ENCODE results near the gene OPCML.

OPCML gene

DNA sequence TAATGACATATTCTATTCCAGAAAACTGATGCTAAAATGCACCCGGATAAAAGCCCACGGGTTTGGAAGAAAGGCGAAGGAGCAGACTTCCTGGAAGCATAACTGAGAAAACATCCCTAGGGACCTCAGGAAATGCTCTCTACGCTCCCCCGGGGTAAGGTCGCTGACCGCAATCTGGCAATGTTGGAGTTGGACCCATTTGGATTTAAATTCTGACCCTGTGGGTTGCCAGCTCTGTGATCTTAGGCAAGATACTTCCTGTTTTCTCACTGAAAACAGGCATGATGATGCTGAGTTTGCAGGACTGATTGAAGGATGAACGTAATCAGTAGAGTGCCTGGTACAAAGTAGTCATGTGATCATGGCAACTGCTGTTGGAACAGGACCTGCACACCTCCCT lies 1107.9 kb downstream of the OPCML start:
- ATAC-seq: no peak
- no peak for TF ChIP-seq GLIS3 (CRISPR knock-in tag; IDR thresholded peaks at IDR 0.05)
- no peak for TF ChIP-seq ARNTL (CRISPR knock-in tag; IDR thresholded peaks at IDR 0.05; ENCODE audit: borderline replicate concordance, low read depth)
- no peak for TF ChIP-seq ZC3H10 (CRISPR knock-in tag; IDR thresholded peaks at IDR 0.05)

- TF ChIP-seq ISL1 (CRISPR knock-in tag; IDR thresholded peaks at IDR 0.05): no peak
- ATAC-seq: no peak
Observed at GRCh38 chr11:132423266-132423665, 1109.0 kb downstream of the OPCML start.

DNA sequence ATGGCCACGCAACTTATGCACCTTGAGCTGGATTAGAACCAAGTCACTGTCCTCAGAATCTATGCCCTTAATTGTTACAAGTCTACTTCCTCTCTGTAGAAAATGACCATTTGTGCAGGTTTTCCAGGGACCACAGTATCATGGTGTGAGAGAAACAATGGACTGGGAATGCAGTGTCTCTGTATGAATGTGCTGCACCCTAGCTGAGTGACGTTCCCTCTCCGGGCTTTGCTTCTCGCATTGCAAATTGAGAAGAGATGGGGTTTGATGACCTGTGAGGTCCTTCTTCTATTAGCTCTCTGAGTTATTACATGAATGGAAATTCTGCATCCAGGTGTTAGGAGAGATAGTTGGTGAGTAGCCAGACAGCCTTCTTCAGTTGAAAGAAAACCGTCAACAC lies 1109.6 kb downstream of the OPCML start:
- no peak for TF ChIP-seq ARNTL (CRISPR knock-in tag; IDR thresholded peaks at IDR 0.05; ENCODE audit: borderline replicate concordance, low read depth)
- no peak for TF ChIP-seq TOX (CRISPR knock-in tag; IDR thresholded peaks at IDR 0.05; ENCODE audit: borderline replicate concordance)
- TF ChIP-seq ZNF565 (CRISPR knock-in tag; conservative IDR thresholded peaks at IDR 0.05; ENCODE audit: low read depth): no peak
- no peak for TF ChIP-seq ZFP3 (CRISPR knock-in tag; IDR thresholded peaks at IDR 0.05)
- no peak for TF ChIP-seq ZNF70 (CRISPR knock-in tag; IDR thresholded peaks at IDR 0.05)
- TF ChIP-seq, protein P1, sequence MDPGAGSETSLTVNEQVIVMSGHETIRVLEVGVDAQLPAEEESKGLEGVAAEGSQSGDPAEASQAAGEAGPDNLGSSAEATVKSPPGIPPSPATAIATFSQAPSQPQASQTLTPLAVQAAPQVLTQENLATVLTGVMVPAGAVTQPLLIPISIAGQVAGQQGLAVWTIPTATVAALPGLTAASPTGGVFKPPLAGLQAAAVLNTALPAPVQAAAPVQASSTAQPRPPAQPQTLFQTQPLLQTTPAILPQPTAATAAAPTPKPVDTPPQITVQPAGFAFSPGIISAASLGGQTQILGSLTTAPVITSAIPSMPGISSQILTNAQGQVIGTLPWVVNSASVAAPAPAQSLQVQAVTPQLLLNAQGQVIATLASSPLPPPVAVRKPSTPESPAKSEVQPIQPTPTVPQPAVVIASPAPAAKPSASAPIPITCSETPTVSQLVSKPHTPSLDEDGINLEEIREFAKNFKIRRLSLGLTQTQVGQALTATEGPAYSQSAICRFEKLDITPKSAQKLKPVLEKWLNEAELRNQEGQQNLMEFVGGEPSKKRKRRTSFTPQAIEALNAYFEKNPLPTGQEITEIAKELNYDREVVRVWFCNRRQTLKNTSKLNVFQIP (CRISPR knock-in tag; IDR thresholded peaks at IDR 0.05; ENCODE audit: borderline replicate concordance, low read depth): no peak
- TF ChIP-seq CSDC2 (CRISPR knock-in tag; IDR thresholded peaks at IDR 0.05): no peak
- TF ChIP-seq, protein P2, sequence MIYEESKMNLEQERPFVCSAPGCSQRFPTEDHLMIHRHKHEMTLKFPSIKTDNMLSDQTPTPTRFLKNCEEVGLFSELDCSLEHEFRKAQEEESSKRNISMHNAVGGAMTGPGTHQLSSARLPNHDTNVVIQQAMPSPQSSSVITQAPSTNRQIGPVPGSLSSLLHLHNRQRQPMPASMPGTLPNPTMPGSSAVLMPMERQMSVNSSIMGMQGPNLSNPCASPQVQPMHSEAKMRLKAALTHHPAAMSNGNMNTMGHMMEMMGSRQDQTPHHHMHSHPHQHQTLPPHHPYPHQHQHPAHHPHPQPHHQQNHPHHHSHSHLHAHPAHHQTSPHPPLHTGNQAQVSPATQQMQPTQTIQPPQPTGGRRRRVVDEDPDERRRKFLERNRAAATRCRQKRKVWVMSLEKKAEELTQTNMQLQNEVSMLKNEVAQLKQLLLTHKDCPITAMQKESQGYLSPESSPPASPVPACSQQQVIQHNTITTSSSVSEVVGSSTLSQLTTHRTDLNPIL (CRISPR knock-in tag; IDR thresholded peaks at IDR 0.05; ENCODE audit: low read depth): no peak
- no peak for TF ChIP-seq GLIS3 (CRISPR knock-in tag; IDR thresholded peaks at IDR 0.05)
- TF ChIP-seq, protein P3, sequence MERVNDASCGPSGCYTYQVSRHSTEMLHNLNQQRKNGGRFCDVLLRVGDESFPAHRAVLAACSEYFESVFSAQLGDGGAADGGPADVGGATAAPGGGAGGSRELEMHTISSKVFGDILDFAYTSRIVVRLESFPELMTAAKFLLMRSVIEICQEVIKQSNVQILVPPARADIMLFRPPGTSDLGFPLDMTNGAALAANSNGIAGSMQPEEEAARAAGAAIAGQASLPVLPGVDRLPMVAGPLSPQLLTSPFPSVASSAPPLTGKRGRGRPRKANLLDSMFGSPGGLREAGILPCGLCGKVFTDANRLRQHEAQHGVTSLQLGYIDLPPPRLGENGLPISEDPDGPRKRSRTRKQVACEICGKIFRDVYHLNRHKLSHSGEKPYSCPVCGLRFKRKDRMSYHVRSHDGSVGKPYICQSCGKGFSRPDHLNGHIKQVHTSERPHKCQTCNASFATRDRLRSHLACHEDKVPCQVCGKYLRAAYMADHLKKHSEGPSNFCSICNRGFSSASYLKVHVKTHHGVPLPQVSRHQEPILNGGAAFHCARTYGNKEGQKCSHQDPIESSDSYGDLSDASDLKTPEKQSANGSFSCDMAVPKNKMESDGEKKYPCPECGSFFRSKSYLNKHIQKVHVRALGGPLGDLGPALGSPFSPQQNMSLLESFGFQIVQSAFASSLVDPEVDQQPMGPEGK (CRISPR knock-in tag; IDR thresholded peaks at IDR 0.05; ENCODE audit: borderline replicate concordance): no peak
- no peak for TF ChIP-seq TCF4 (CRISPR knock-in tag; IDR thresholded peaks at IDR 0.05; ENCODE audit: borderline replicate concordance)
- TF ChIP-seq SNAI2 (CRISPR knock-in tag; IDR thresholded peaks at IDR 0.05): no peak
- no peak for TF ChIP-seq CSRNP3 (CRISPR knock-in tag; IDR thresholded peaks at IDR 0.05)
- TF ChIP-seq ZC3H10 (CRISPR knock-in tag; IDR thresholded peaks at IDR 0.05): no peak
- no peak for TF ChIP-seq ZNF8 (CRISPR knock-in tag; IDR thresholded peaks at IDR 0.05)
- no peak for TF ChIP-seq OSR1 (CRISPR knock-in tag; IDR thresholded peaks at IDR 0.05)
- no peak for TF ChIP-seq ZFP30 (CRISPR knock-in tag; IDR thresholded peaks at IDR 0.05)
- TF ChIP-seq ISL1 (CRISPR knock-in tag; IDR thresholded peaks at IDR 0.05): no peak
- TF ChIP-seq, protein P4, sequence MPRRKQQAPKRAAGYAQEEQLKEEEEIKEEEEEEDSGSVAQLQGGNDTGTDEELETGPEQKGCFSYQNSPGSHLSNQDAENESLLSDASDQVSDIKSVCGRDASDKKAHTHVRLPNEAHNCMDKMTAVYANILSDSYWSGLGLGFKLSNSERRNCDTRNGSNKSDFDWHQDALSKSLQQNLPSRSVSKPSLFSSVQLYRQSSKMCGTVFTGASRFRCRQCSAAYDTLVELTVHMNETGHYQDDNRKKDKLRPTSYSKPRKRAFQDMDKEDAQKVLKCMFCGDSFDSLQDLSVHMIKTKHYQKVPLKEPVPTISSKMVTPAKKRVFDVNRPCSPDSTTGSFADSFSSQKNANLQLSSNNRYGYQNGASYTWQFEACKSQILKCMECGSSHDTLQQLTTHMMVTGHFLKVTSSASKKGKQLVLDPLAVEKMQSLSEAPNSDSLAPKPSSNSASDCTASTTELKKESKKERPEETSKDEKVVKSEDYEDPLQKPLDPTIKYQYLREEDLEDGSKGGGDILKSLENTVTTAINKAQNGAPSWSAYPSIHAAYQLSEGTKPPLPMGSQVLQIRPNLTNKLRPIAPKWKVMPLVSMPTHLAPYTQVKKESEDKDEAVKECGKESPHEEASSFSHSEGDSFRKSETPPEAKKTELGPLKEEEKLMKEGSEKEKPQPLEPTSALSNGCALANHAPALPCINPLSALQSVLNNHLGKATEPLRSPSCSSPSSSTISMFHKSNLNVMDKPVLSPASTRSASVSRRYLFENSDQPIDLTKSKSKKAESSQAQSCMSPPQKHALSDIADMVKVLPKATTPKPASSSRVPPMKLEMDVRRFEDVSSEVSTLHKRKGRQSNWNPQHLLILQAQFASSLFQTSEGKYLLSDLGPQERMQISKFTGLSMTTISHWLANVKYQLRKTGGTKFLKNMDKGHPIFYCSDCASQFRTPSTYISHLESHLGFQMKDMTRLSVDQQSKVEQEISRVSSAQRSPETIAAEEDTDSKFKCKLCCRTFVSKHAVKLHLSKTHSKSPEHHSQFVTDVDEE (CRISPR knock-in tag; IDR thresholded peaks at IDR 0.05): no peak
- no peak for TF ChIP-seq BACH2 (CRISPR knock-in tag; IDR thresholded peaks at IDR 0.05; ENCODE audit: borderline replicate concordance)
- no peak for ATAC-seq

GRCh38 chr11:132421555-132421954 lies 1110.7 kb downstream of the OPCML start:
- no peak for ATAC-seq
- TF ChIP-seq, protein P1 (CRISPR knock-in tag; IDR thresholded peaks at IDR 0.05; ENCODE audit: borderline replicate concordance, low read depth): no peak
- no peak for TF ChIP-seq PPARA (CRISPR knock-in tag; IDR thresholded peaks at IDR 0.05; ENCODE audit: borderline replicate concordance)
- TF ChIP-seq, protein P3 (CRISPR knock-in tag; IDR thresholded peaks at IDR 0.05; ENCODE audit: borderline replicate concordance): no peak
- no peak for TF ChIP-seq ZNF8 (CRISPR knock-in tag; IDR thresholded peaks at IDR 0.05)
- TF ChIP-seq ZC3H10 (CRISPR knock-in tag; IDR thresholded peaks at IDR 0.05): no peak
- no peak for TF ChIP-seq ZFP30 (CRISPR knock-in tag; IDR thresholded peaks at IDR 0.05)

Data from SK-N-SH treated with all-trans-retinoic acid at 6 μM for 48 hours (cell line).